GM10248 (cell line): ENCODE measurements around the gene DLX4.

Source experiments
- CTCF ChIA-PET: fragments of 300-600 bp; sonication (Branson Sonifier 250); formaldehyde crosslinking; extraction: SDS; loops from one replicate; lab custom pipeline; 2021; ENCODE audit warnings: antibody characterized with exemption; lab: Yijun Ruan, JAX
- POLR2A ChIA-PET: fragments of 350-650 bp; sonication (Branson Sonifier 250); formaldehyde crosslinking; extraction: SDS; loops from one replicate; lab custom pipeline; 2020; ENCODE audit warnings: antibody characterized with exemption; lab: Yijun Ruan, JAX
- DNase-seq: peaks from one replicate; pipeline ENCODE4 v3.0.0; 2012; ENCODE audit errors: extremely low spot score
- TF ChIP-seq, protein P1 (sequence below): IDR thresholded peaks from 2 replicates; pipeline ENCODE4 v1.5.1; 2012; ENCODE audit warnings: mild to moderate bottlenecking, low read depth; ENCODE audit errors: extremely low read depth, missing control alignments, control extremely low read depth

The DLX4 gene

DNA sequence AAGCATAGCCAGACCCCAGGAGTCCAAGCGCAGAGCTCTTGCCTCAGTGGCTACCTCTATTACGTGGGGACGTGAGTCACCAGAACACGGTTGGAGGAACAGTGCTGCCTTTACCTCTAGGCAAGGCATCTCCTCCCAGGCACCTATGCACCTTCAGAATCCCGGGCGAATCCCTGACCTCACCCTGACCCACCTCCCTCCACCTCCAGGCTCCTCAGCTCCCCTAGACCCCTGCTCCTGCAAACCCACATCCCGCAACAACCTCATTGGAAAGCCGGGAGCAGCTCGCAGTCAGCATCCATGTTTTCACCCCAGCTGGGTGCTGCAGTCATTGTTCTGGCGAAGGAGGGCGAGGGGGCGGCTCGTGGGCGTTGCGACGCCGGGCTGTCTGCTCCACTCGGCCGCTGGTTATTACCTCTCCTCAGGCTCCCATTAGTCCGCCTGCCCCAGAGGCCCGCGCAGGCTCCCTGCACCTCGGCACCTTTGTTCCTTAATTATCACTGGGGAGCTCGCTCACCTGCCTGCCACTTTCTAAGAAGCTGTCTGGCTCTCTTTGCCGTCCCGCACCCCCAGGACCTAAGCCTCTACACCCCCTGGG is 24.6 kb upstream of the DLX4 start:
- POLR2A ChIA-PET = no interaction called here
- CTCF ChIA-PET = interaction anchor here (0.8 to 2.6 kb wide), 3 partner anchors 8 to 387 kb away, joined by 4 to 10 read pairs (median 9); no protein-coding TSS in a partner anchor
- TF ChIP-seq, protein P1, sequence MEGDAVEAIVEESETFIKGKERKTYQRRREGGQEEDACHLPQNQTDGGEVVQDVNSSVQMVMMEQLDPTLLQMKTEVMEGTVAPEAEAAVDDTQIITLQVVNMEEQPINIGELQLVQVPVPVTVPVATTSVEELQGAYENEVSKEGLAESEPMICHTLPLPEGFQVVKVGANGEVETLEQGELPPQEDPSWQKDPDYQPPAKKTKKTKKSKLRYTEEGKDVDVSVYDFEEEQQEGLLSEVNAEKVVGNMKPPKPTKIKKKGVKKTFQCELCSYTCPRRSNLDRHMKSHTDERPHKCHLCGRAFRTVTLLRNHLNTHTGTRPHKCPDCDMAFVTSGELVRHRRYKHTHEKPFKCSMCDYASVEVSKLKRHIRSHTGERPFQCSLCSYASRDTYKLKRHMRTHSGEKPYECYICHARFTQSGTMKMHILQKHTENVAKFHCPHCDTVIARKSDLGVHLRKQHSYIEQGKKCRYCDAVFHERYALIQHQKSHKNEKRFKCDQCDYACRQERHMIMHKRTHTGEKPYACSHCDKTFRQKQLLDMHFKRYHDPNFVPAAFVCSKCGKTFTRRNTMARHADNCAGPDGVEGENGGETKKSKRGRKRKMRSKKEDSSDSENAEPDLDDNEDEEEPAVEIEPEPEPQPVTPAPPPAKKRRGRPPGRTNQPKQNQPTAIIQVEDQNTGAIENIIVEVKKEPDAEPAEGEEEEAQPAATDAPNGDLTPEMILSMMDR = no peak
- no peak for DNase-seq

DNA sequence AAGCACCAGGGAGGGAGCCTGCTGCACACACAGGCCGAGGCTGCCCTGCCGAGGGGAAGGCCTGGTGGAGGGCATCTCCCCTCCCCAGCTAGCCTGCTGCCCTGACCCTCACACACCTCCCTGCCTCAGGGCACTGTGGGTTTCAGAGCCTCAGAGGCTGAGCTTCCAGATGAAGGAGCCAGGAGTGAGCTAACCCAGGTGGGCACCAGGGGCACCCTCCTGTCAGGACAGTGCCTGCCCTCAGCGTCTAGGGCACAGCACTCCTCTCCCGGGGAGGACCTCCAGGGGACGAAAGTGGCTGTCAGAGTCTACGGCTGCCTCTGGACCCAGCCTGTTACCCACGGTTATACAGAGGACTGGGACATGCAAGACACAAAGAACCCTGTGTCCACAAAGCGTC is 22.8 kb upstream of the DLX4 start:
- POLR2A ChIA-PET = no interaction called here
- no peak for DNase-seq
- TF ChIP-seq, protein P1 = no peak
- CTCF ChIA-PET = interaction anchor here (1.0 kb wide), 1 partner anchor 52 kb away, joined by 4 read pairs; no protein-coding TSS in a partner anchor

DNA sequence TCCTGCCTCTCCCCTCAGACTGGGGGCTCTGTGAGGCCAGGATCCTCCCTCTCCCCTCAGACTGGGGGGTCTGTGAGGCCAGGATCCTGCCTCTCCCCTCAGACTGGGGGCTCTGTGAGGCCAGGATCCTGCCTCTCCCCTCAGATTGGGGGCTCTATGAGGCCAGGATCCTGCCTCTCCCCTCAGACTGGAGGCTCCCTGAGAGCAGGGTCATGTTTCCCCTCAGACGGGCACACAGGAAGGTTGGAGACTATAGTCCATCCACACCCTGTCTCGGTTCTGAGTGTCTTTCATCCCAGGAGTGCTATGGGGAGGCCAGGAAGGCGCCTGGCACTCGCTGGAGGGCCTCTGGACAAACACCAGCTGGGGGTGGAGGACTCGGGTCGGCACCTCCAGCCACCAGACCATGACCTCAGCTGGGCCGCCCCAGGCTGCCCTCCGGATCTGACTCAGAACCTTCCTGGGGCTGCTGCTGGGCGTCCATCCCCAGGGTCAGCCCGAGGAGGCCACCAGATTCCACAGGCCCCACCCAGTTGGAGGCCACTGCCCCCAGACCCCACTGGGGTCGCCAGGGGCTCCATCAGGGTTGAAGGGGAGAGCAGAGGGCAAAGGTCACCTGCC is 21.9 kb upstream of the DLX4 start:
- POLR2A ChIA-PET = no interaction called here
- CTCF ChIA-PET = no interaction called here
- TF ChIP-seq, protein P1 = no peak
- DNase-seq = no peak

DNA sequence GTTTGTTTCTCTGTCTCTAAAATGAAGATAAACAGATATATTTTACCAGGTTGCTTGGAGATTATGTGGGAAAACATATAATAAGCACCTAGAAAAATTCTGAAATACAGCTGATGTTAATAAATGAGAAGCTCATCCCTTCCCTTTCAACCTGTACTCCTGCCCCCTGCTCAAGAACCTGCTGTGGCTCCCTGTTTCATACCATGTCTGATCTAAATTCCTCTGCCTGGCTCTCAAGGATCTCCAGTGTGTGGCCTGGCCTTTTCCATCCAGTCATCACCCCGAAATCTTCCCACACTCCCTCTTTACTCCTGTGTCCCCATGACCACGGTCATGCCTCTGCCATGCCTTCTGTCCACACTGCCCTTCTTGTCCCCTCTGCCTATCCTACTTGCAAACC is 19.4 kb upstream of the DLX4 start:
- CTCF ChIA-PET = interaction anchor here (1.0 to 1.6 kb wide), 2 partner anchors 47 to 48 kb away, joined by 5 read pairs; no protein-coding TSS in a partner anchor
- TF ChIP-seq, protein P1 = no peak
- DNase-seq = no peak
- POLR2A ChIA-PET = no interaction called here

- TF ChIP-seq, protein P1 = no peak
- CTCF ChIA-PET = interaction anchor here (1.1 to 4.2 kb wide), 17 partner anchors 8 to 395 kb away, joined by 3 to 92 read pairs (median 10); no protein-coding TSS in a partner anchor
- POLR2A ChIA-PET = no interaction called here
- no peak for DNase-seq
Observed at GRCh38 chr17:49951362-49952082, 17.5 kb upstream of the DLX4 start.

GRCh38 chr17:49952209-49952911 is 16.6 kb upstream of the DLX4 start:
- CTCF ChIA-PET = interaction anchor here (0.7 to 4.2 kb wide), 33 partner anchors 9 to 396 kb away, joined by 3 to 92 read pairs (median 5); no protein-coding TSS in a partner anchor
- POLR2A ChIA-PET = no interaction called here
- TF ChIP-seq, protein P1 = peak; percentile 98

More at GRCh38 chr17:49952209-49952911, 16.6 kb upstream of the DLX4 start:
- peak; percentile 85 for DNase-seq
